Heart left ventricle (tissue), 16 donors: ENCODE measurements around the gene TTYH3. TPM values are rescaled to one million over a fixed set of nuclear protein-coding genes. Genes with fewer than 3 reads are reported as not detected.

Experiments used
- ATAC-seq, 4 donors: fragments of 200-7000 bp; cut with Tn5 transposase; one replicate each; pipeline ENCODE4 v1.9.1; 2020 to 2022; ENCODE audit warnings: moderate library complexity in 4 of 4, mild to moderate bottlenecking in 3 of 4, moderate number of reproducible peaks in 1 of 4
- DNase-seq, 5 donors: peaks; one replicate each; pipeline ENCODE4 v3.0.0-alpha.2; 2020
- H3K27ac ChIP-seq, 12 donors: fragments of 200-600 bp; sonication (generic) in 4 of 12; one replicate each; pipeline versions ENCODE4 v1.5.0 to v1.8.0; 2016 to 2022; ENCODE audit warnings: mild to moderate bottlenecking in 2 of 12
- H3K27me3 ChIP-seq, 9 donors: fragments of 200-600 bp; sonication (generic) in 2 of 9; one replicate each; pipeline versions ENCODE4 v1.5.1 to v1.8.0; 2016 to 2022; ENCODE audit warnings: mild to moderate bottlenecking in 3 of 9
- H3K36me3 ChIP-seq, 9 donors: fragments of 200-600 bp; sonication (generic) in 2 of 9; one replicate each; pipeline versions ENCODE4 v1.5.0 to v1.8.0; 2018 to 2022; ENCODE audit warnings: mild to moderate bottlenecking in 2 of 9
- H3K4me1 ChIP-seq, 12 donors: fragments of 200-600 bp; sonication (generic) in 4 of 12; one replicate each; pipeline versions ENCODE4 v1.5.0 to v1.8.0; 2016 to 2022; ENCODE audit warnings: mild to moderate bottlenecking in 3 of 12
- H3K4me3 ChIP-seq, 12 donors: fragments of 200-600 bp; sonication (generic) in 4 of 12; one replicate each; pipeline versions ENCODE4 v1.5.0 to v1.8.0; 2017 to 2022; ENCODE audit warnings: mild to moderate bottlenecking in 9 of 12, moderate library complexity in 4 of 12
- H3K9me3 ChIP-seq, 12 donors: fragments of 200-600 bp; sonication (generic) in 4 of 12; one replicate each; pipeline versions ENCODE4 v1.5.0 to v1.8.0; 2016 to 2022; ENCODE audit warnings: mild to moderate bottlenecking in 1 of 12
- POLR2A ChIP-seq, 2 donors: fragments of 450-650 bp; IDR thresholded peaks; one replicate each; pipeline ENCODE4 v1.6.1; 2017; ENCODE audit warnings: antibody characterized with exemption in 2 of 2, mild to moderate bottlenecking in 2 of 2, moderate library complexity in 2 of 2
- WGBS, 4 donors: extraction: QIAGEN DNeasy Blood & Tissue Kit in 2 of 4; methylation state at CpG; one replicate each; pipeline versions ENCODE4 v1.1.5 to v1.1.7; 2013 to 2018; 5-methylcytosine and 5-hydroxymethylcytosine counted together
- intact Hi-C, 10 donors: fragments of 100-400 bp; cut with DNase I; formaldehyde crosslinking; loops; one replicate each; pipeline versions ENCODE4 v1.11.1 to v1.14.2; 2022
- polyA plus RNA-seq, 2 donors: library from polyadenylated mRNA; stranded (reverse); fragments of 200-250 nt; gene quantifications; one replicate each; pipeline ENCODE4 v1.2.3, GENCODE V29; 2013
- total RNA-seq, 9 donors: library from RNA; depleted of rRNA in 2 of 9; stranded (reverse); fragments of >200 nt in 2 of 9; fragmentation: NEBNext Ultra II Directional in 3 of 9; extraction: Animal tissue kit (Norgen Biotek cat#: 25700) in 3 of 9; gene quantifications; one replicate each; pipeline versions ENCODE4 v1.1.0 to v1.2.4, GENCODE V29; 2016 to 2023
- TF ChIP-seq, protein P1 (sequence below), 12 donors: fragments of 200-600 bp; sonication (generic) in 4 of 12; IDR thresholded peaks; one replicate each; pipeline versions ENCODE4 v1.5.0 to v1.8.0; 2018 to 2022; ENCODE audit warnings: antibody characterized with exemption in 12 of 12, mild to moderate bottlenecking in 5 of 12
- donor health status: ischemic (EF 13 %, LVEDD 7.1; RV severe dilation, severe dysfunction).
- donor health status: healthy with polysubstance abuse.
- donor health status: DM: no; HTN: yes; CAD: no.
- donor health status: DM: no; HTN: no; CAD: no.
- donor health status: ischemic (EF 25% LVEDD 6.9; RV normal size, moderate dysfunction).
- donor health status: ischemic (EF 25% LVEDD 5.7; RV mildly dilated, moderate dysfunction).
- donor health status: healthy.
- donor health status: DM: yes; HTN: yes; CAD: no.
- donor health status: ischemic (EF 35%, LVEDD 5.7; RV mildly dilated, moderate dysfunction).
- donor health status: nonischemic (EF 11% LVEDD 7.7; RV severe dilation, severe dysfunction).
- donor health status: DM: yes; HTN: yes; CAD: no.
- donor health status: PGD.
- donor health status: ischemic (EF 29% LVEDD 5.4; RV normal size, mild dysfunction).
- donor health status: nonischemic (EF 23%, LVEDD 6.1; RV moderate dilation, normal function).

The TTYH3 gene
- total and polyA plus RNA-seq, 11 donors = 5.7 to 104 (median 12.8) TPM

- Histone ChIP-seq H3K36me3 (no peaks in the 10 kb centered on the region), H3K27ac (no peak overlapping the region), H3K9me3 (no peaks in the 10 kb centered on the region), H3K4me3 (no peak overlapping the region), H3K4me1 (peaks cover 2 to 31% (median 11%) of the 10 kb centered on the region in 12 donors), H3K27me3 (peaks cover 12 to 56% (median 29%) of the 10 kb centered on the region in 9 donors)
- intact Hi-C loops = loop anchor here in 6 of 10 donors (5.0 to 10.0 kb wide), 5 partner anchors 120 to 240 kb away; partner anchors contain the start of gene GRIFIN (in 2 of the 6)
- no peak for TF ChIP-seq POLR2A (IDR thresholded peaks at IDR 0.05)
- TF ChIP-seq, protein P1, sequence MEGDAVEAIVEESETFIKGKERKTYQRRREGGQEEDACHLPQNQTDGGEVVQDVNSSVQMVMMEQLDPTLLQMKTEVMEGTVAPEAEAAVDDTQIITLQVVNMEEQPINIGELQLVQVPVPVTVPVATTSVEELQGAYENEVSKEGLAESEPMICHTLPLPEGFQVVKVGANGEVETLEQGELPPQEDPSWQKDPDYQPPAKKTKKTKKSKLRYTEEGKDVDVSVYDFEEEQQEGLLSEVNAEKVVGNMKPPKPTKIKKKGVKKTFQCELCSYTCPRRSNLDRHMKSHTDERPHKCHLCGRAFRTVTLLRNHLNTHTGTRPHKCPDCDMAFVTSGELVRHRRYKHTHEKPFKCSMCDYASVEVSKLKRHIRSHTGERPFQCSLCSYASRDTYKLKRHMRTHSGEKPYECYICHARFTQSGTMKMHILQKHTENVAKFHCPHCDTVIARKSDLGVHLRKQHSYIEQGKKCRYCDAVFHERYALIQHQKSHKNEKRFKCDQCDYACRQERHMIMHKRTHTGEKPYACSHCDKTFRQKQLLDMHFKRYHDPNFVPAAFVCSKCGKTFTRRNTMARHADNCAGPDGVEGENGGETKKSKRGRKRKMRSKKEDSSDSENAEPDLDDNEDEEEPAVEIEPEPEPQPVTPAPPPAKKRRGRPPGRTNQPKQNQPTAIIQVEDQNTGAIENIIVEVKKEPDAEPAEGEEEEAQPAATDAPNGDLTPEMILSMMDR (IDR thresholded peaks at IDR 0.05) = no peak
- DNase-seq (peak in 1 of 5 donors; percentile 28), ATAC-seq (no peak)
- 91 to 95% (median 92%) methylated on average over 10 to 11 of the region's 11 CpGs for whole genome bisulfite sequencing, 4 donors
Observed at GRCh38 chr7:2684501-2684900, 52.7 kb downstream of the TTYH3 start.

- Histone ChIP-seq H3K4me1 (peaks cover 2 to 29% (median 12%) of the 10 kb centered on the region in 12 donors), H3K27ac (no peak overlapping the region), H3K36me3 (no peaks in the 10 kb centered on the region), H3K27me3 (peaks cover 12 to 52% (median 26%) of the 10 kb centered on the region in 9 donors), H3K9me3 (no peaks in the 10 kb centered on the region), H3K4me3 (no peak overlapping the region)
- DNase-seq (no peak), ATAC-seq (no peak)
- intact Hi-C loops = loop anchor here in 5 of 10 donors (10.0 kb wide), 4 partner anchors 121 to 241 kb away; partner anchors contain the start of gene GRIFIN (in 2 of the 5)
- 92 to 96% (median 94%) methylated on average over 14 of the region's 14 CpGs for WGBS, 4 donors
- no peak for TF ChIP-seq POLR2A (IDR thresholded peaks at IDR 0.05)
- TF ChIP-seq, protein P1 (IDR thresholded peaks at IDR 0.05) = no peak
Observed at GRCh38 chr7:2686101-2686500, 54.3 kb downstream of the TTYH3 start.

GRCh38 chr7:2687338-2687869 is 55.6 kb downstream of the TTYH3 start:
- H3K27me3 ChIP-seq = peaks cover 12 to 52% (median 26%) of the 10 kb centered on the region in 9 donors

DNA sequence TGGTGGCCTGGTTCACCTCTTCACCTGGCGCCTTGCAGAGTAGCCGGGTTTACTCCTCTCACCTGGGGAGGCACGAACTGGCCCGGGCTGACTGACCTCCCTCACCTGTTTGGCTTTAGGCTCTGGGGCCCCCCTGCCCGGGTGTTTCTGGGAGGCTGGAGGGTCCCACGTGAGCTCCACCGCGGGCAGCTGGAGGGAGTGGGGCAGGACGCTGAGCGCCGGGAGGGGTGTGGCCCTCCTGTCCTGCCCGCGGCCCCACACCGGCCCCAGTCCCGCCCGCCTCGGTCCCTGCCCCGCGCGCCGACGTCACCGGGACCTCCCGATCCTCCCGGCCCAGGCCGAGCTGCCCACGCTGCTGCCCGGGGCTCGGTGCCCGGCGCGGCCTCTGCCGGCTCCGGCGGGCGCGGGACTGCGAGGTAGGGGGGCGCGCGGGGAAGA is 56.1 kb downstream of the TTYH3 start, which contains the start of gene AMZ1:
Gene AMZ1 (plus strand): TSS at position 322 of the 438 bp plus-strand sequence. CDS start 12,250 bp downstream, outside the sequence.
- peaks cover 12 to 52% (median 26%) of the 10 kb centered on the region in 9 donors for H3K27me3 ChIP-seq
- intact Hi-C loops = loop anchor here in 5 of 10 donors (10.0 kb wide), 4 partner anchors 123 to 243 kb away; partner anchors contain the start of gene GRIFIN (in 2 of the 5)

More at GRCh38 chr7:2687338-2687869, 55.6 kb downstream of the TTYH3 start:
- intact Hi-C loops = loop anchor here in 5 of 10 donors (10.0 kb wide), 4 partner anchors 123 to 243 kb away; partner anchors contain the start of gene GRIFIN (in 2 of the 5)
- Histone ChIP-seq H3K27ac (no peak overlapping the region), H3K4me1 (peaks cover 2 to 27% (median 12%) of the 10 kb centered on the region in 12 donors), H3K4me3 (peak overlapping the region in 5 of 12 donors; percentile 8 to 48 (median 41)), H3K36me3 (no peaks in the 10 kb centered on the region), H3K9me3 (no peaks in the 10 kb centered on the region)
- no peak for DNase-seq
- ATAC-seq = peak; percentile 13 to 53 (median 38)
- no peak for TF ChIP-seq POLR2A (IDR thresholded peaks at IDR 0.05)
- TF ChIP-seq, protein P1 (IDR thresholded peaks at IDR 0.05) = no peak
- WGBS, 4 donors = 30 to 48% (median 41%) methylated on average over 15 to 17 of the region's 17 CpGs

More for the DNA sequence above, 56.1 kb downstream of the TTYH3 start, which contains the start of gene AMZ1:
- Histone ChIP-seq H3K4me1 (peaks cover 2 to 27% (median 12%) of the 10 kb centered on the region in 12 donors), H3K36me3 (no peaks in the 10 kb centered on the region), H3K4me3 (peak within 1 kb of the TSS in 10 of 12 donors; percentile 8 to 48 (median 38)), H3K27ac (no peak within 1 kb of the TSS), H3K9me3 (no peaks in the 10 kb centered on the region)
- WGBS, 4 donors = 4% methylated on average over 31 to 41 of the region's 41 CpGs
- peak in 3 of 4 donors; percentile 21 to 40 (median 38) for ATAC-seq
- no peak for TF ChIP-seq POLR2A (IDR thresholded peaks at IDR 0.05)
- TF ChIP-seq, protein P1 (IDR thresholded peaks at IDR 0.05) = no peak
- DNase-seq = no peak
